NCI-H146 (cell line): Measurements from ENCODE around the gene SERPINB10.

ENCODE experiments used
- DNase-seq: peaks from one replicate; lab custom pipeline; 2025; lab: John Stamatoyannopoulos, UW

The SERPINB10 gene, protein sequence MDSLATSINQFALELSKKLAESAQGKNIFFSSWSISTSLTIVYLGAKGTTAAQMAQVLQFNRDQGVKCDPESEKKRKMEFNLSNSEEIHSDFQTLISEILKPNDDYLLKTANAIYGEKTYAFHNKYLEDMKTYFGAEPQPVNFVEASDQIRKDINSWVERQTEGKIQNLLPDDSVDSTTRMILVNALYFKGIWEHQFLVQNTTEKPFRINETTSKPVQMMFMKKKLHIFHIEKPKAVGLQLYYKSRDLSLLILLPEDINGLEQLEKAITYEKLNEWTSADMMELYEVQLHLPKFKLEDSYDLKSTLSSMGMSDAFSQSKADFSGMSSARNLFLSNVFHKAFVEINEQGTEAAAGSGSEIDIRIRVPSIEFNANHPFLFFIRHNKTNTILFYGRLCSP

DNA sequence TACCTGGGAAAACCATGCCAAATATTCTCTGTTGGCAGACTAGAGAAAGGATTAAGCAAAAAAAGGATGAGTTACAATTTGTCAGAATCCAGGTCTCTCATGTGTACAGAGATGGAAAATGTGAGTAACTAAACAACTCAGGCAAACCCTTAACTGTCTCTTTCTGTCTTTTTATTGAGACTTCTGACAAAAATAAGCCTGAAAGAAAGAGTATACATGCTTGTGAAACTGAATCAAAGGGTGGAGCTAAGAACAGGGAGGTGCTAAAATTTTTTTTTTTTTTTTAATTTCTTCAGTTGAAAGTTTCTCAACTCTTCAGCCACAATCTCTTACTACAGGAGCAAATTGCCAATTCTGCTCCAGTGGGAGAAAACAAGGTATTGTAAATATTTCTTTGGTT, at the start of gene SERPINB10:
Gene SERPINB10, plus strand, starts transcription at position 295 of the 400 bp plus-strand sequence. CDS start 7,553 bp downstream, outside the sequence.
- no peak for DNase-seq

DNA sequence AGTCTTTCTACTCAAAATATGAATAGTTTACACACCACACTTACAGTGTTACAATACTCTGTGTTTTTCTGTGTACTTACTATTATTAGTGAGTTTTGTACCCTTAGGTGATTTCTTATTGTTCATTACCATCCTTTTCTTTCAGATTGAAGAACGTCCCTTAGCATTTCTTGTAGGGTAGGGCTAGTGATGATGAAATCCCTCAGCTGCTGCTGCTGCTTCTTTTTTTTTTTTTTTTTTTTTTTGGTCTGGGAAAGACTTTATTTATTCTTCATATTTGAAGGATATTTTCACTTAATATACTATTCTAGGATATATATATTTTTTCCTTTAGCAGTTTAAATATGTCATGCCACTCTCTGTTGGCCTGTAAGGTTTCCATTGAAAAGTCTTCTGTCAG, 49.3 kb upstream of the SERPINB10 start:
- DNase-seq: no peak

DNA sequence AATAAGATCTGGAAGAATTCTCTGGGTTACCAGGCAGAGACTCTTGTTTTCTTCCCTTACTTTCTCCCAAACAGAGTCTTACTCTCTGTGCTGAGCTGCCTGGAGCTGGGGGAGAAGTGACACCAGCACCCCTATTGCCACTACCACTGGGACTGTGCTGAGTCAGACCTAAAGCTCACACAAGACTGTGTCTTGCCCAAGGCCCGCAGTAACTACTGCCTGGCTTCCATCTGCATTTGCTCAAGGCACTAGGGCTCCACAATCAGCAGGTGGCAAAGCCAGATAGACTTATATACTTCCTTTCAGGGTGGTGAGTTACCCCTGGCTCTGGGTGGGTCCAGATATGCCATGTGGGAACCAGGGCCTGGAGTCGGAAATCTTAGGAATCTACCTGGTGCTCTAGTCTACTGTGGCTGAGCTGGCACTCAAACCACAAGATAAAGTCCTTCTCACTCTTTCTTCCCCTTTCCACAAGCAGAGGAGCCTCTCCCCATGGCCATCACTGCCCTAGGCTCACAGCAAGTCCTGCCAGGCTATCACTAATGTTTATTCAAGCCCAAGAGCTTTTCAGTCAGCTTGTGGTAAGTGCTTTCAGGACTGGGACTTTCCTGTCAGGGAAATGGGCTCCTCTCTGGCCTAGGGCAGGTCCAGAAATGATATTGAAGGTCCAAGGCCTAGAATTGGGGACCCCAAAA, 47.8 kb upstream of the SERPINB10 start:
- no peak for DNase-seq

DNA sequence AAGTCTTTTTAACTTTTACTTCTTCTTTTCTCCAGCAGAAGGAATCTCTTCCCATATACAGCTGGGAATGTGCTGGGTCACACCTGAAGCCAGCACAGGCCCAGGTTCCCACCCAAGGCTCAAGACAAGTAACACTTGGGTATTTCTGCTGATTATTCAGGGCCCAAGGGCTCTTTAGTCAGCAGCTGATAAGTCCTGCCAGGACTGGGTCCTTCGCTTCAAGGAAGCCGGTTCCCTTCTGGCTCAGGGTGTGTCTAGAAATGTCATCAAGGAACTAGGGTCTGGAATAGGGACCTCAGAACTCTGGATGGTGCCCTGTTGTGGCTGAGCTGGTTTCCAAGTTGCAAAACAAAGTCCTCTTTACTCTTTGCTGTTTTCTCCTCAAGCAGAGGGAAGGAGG, 47.2 kb upstream of the SERPINB10 start:
- no peak for DNase-seq

DNA sequence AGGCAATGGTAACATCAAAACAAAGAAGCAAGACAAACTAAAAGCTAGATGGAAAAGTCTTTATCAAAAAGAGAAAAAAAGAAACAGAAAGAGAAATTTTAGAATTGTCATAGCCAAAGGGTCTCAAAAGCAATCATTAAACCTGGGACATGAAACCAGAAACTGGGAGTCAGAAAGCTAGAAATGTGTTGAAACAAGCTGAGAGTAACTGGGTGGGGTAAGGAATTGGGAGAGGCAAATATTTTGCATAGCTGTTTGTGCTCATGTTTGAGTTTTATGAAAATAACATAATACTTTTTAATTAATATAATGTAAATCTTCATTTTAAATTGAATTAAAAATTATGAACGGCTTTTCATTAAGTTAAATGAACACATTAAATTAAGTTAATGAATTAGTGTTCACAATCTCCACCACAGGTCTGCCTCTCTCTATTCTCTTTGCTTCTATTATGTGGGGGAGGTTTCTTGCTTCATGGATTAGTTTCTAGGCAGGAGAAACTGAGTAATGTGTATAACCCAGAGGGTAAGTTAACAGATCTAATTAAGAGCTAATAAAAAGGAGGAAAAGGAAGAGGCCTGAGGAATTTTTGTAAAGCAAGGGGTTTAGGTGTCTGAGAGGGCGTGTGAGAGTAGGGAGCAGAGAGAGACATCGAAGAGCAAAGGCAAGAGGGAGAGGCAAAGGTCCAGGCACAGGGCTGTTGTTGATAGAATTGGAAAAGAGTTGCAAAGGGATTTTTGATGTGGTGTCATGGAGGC, 40.2 kb upstream of the SERPINB10 start:
- no peak for DNase-seq

DNA sequence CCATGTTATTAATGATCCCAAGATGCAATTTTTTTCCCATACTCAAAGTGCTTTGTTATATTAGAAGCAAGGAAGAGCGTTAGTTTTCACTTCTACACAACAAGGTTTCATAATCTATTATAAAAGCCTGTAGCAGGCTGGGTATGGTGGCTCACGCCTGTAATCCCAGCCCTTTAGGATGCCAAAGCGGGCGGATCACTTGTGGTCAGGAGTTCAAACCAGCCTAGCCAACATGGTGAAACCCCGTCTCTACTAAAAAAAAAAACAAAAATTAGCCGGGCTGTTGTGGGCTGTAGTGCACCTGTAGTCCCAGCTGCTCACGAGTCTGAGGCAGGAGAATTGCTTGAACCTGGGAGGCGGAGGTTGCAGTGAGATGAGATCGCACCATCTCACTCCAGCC, 39.2 kb upstream of the SERPINB10 start:
- no peak for DNase-seq

DNA sequence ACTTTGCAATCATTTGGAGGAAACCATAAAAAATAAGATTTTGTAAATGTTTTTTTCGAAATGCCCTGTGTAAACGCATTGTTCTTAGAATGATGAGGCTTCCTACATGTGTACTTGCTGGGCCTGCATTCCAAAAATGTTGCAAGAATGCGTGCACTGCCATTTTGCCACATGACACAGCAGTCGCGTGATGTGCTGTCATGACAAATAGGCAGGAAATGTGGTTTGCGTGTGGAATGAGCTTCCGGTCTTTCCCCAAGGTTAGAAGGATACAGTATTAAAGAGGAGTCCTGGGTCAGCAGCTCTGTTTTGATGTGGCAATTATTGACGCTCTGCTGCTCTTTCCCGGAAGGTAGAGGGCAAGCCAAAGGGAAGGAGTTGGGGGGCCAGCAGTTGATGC, 38.4 kb upstream of the SERPINB10 start:
- DNase-seq: no peak

DNA sequence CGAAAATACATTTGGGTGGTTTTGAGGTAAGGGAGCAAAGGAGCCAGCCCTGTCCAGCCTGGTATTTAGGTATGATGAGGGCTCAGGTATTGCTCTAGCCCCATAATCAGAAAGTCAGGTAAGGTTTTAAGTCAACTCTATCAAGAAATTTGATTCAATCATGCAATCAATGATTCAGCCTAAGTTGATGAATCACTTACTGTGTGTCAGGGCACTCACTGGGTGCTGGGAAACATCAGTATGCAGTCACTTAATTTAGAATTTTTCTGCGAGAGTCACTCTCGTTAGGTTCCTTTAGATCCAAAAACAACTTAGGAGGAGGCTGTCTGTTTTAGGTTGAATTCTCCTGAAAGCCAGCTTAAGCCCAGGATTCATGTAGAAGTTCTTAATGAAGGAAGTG, 37.9 kb upstream of the SERPINB10 start:
- DNase-seq: no peak

DNA sequence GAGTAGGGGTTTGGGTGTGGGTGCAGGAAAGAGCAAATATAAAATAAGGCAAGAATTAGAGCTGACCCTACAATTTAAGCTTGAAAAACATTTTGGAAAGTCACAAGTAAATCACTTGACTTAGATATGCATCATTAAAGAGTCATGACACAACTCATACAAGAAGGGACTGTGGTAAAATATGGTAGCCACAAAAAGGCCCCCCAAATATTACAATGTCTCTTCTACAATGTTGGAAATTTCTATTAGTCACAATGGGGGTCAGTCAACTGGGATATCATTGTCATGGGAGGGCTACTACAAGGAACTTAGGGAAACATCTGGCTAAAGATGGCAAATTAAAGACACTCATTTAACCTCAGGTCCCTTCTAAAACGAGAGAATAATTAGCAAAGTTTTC, 35.9 kb upstream of the SERPINB10 start:
- DNase-seq: no peak

DNA sequence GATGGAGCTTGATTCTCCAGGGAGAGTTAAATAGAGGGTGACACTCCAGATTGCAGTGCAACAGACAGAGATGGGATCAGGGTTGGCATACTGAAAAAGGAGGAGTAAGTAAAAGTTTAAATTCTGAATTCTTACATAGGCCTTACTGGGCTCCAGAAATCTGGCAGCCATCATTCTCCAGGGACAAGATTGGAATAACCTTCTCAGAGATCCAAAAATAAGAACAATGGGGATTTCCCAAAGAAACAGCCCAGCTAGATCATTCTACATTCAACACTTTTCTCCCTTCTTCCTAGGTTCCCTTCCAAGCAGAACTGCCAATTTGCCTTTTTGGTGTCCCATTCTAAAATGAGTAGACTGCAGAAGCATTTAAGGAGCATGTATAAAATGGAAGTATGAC, 35.2 kb upstream of the SERPINB10 start:
- no peak for DNase-seq

DNA sequence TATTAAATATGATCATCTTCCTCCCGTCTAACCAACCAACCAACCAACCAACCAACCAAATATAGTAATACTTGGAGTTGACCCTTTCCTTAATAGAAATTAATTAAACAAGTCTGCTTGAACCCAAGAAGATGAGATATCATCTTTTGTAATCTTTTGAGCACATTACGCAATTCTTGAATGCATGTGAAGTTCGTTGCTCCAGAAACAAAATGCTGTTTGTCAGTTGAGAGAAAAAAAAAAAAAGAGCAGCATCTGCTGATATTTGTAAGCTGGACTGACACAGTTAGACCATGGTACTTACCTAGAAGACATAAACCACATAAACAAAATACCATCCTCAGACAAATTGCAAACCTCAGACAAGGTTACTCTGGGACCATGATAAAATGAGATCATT, 29.4 kb upstream of the SERPINB10 start:
- DNase-seq: no peak

DNA sequence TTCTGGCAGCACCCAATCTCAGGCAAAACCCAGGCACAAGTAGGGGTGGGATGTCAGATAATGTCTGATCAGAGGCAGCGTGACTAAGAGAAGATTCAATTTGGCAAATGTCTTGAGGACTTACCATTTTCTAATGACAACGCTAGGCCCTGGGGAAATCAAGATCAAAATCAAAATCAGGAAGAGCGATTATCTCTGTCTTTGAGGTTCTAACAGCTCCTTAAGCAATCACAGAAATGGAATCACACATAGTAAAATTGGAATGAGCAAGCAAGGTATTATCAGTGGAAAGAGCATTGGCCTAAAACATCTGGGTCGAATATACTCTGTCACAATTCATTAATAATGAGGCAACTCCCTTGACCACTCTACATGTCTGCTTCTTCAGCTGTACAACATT, 28.8 kb upstream of the SERPINB10 start:
- no peak for DNase-seq

DNA sequence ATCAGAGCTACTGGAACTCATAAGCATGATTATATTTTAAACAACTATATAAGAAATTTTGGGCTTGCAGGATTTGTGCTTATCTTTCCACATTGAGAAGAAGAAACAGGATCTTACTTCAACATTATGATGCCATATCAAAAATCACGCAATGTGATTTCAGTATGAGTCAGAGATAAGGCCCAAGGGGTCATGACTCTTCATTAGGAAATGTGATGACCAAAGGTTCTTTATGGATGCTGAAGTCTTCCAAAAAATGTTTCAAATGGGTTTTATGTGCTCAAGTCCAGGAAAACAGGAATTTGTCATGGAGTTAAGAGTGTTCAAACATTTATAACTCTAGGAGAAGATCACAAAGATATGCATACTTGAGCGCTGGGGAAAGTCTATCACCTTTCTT, 28.0 kb upstream of the SERPINB10 start:
- no peak for DNase-seq

DNA sequence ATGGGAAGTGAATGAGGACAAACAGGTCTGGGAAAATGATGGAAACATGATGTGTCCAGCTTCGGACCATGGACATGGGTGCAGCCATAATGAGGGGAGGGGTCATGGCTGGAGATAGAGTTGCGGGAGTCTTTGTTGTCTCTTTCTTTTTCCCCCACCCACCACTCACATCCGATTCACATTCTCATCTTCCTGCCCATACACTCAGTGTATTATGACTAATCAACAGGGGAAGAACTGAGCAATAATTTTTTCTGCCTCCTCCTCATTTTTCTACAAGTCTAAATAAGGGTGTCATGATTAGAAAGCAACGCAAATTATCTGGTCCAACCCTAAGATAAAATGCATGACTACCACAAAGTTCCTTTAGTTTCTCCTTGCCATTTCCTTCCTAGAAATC, 25.9 kb upstream of the SERPINB10 start:
- DNase-seq: no peak

DNA sequence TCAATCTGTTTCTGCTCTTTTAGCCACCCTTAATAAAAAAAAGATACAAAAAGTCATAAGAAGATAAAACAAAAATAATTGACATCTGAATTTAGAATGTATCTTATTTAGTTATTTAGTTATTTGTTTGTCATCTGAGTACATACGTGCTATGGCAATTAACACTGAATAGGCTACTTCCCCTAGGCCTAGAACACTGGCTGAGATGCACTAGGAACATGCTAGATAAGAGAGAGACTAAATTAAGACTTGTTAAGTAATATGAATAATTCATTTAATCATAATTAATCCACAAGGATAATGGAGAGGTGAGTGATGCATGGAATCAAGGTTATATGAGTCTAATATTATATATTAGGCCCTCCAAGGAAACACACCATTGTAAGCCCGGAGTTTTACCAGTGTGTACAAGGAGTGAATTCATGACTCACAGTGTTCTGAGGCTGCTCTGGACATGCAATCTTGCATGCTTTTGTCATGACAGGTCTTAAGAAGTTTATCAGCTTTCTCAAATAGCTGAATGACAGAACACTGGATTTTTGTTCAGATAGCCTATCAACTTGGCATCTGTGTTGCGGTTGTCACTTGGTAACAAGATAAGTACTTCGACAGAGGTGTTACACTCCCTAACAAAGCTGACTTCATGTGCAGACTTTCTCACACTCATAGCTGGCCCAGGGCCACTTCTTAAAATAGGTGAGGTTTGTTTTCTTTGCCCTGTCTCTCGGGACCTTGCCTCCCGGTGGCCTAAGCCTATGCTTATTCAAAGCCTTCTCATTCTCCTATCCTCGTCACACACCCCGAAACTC, 25.2 kb upstream of the SERPINB10 start:
- DNase-seq: no peak

DNA sequence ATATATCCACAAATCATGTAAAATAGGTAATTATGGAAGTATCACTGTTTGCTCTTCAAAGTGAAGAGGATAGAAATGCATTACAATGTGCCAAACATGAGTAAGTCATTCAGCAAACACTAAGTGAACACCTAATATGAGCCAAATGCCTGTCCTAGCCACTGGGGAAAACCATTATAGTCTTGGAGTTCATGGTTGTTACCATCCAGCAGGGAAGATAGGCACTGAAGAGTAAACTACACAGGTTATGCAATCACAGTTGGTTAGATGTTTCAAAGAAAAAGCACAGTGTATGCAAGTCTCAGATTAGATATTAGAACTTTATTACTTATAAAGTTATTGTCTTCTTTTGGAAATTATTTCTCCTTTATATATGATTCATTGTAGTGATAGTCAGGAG, 24.1 kb upstream of the SERPINB10 start:
- no peak for DNase-seq

DNA sequence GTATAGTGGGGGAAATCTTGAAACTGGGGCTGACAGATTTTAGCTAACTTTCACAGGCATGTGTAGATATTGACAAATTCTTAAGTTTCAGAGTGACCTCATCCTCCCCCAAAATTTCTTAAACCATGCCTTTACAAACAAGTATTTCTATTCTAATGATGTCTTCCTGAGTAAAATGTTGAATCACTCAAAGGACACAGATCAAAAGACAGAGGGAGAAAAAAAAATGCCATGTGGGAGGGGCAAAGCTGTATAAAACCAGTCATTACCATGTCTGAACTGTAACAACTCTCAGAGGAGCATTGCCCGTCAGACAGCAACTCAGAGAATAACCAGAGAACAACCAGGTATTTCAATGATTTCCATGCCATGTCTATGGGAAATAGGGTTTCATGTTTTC, 20.3 kb upstream of the SERPINB10 start, which contains the start of gene SERPINB2:
Gene SERPINB2, plus strand, starts transcription at position 282 of the 400 bp plus-strand sequence. CDS start 3,740 bp downstream, outside the sequence.
- DNase-seq: no peak

DNA sequence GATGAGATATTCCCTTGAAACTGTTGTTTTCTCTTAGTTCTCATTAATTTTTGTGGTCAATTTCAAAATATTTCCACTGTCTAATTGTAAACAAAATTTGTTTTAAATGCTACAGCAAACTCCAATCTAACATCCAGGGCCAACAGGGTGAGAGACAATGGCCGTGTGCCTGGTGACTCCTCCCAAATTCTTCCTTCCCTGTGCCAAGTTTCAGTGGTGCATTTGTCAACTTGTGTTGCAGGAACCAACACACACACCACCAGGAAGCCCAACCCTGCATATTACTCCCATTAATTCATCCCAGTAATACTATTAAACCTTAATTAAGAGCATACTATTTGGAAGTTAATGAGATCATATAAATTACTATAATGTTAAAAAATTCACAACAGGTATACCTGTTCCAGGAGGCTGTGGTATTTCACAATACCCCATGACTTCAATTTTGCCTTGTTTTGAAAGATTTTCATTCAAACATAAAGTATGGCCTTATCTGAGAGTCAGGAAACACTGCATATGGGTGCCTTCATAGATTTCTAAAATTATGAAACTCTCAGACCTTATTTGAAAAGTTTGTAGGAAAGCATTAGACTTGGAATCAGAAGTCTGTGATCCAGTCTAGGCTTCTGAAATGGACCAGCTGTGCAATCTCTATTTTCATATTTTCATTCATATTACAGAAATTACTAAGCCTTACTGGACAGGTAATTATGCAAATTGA, 19.1 kb upstream of the SERPINB10 start:
- no peak for DNase-seq

DNA sequence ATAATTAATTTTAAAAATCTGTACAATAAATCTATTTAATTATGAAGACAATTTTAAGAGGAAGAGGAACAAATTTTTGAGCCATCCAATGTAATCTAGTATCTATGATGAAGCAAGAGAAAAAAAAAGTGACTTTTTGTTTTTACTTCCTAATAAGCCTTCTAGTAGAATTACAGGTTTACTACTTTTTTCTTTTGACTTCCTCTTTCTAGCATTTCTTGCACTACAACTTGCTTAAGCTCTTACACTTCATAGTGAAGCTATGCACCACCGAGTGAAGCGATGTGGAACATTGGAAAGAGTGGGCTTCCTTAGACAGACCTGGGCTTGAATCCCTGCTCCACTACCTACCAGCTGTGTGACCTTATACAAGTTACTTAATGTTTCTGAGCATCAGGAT, 18.1 kb upstream of the SERPINB10 start:
- no peak for DNase-seq

DNA sequence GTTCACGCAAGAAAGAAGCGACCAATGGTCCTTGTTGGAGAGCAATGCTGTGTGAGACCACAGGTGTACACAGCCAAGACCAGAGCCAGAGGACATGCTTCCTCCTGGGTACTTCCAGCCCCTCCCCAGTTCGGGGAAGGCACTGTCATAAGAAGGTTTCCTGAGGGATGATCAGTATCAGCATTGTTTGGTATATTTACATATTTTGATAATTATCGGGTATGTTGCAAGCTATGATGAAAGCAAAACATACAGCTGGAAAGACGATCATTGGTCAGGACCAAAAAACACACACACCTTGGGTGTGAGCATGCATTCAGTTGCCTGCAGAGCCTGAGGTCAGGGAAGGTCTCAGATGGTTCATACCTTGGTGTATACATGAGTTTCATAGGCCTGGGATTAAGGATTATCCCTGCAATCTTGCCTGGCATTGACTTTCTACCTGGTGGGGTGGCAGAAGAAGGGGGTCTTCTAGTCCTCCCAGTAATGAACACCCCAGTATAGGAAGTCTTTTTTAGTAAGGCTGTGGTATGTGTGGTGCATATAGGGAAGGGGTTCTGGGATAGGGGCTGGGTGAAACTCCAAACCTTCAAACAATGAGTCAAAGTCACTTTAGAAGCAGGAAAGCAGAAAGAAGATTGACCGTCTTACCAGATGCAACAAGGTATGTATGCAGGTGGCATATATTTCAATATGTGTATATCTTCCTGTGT, 17.4 kb upstream of the SERPINB10 start:
- no peak for DNase-seq

DNA sequence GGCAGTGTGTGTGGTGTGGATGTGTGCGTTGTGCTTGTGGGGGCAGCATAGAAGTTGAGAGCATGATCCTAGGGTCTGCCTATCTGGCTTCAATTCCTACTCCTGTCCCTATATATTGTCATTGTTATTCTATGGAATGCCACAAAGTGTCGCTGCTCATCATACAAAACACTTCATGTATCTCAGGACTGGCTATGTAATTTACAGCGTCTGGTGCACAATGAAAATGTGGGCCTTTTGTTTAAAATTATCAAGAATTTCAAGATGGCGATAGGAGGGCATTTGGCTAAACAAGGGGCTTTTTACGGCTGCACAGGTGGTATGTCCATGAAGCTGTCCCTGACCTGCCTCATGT, 16.8 kb upstream of the SERPINB10 start:
- peak; percentile 78 for DNase-seq
